Cerebellar cortex (tissue), 1 donor: ENCODE results near the gene UBALD1.

Experiments used
- DNase-seq: peaks from one replicate; pipeline ENCODE4 v3.0.0-alpha.2; 2015; ENCODE audit warnings: low spot score

UBALD1 gene

GRCh38 chr16:4614571-4615383 is at the start of gene UBALD1:
TSS of gene UBALD1 (minus strand) at chr16:4614888. CDS start at chr16:4614797, 91 bp downstream.
- DNase-seq, result peak; percentile 82

DNA sequence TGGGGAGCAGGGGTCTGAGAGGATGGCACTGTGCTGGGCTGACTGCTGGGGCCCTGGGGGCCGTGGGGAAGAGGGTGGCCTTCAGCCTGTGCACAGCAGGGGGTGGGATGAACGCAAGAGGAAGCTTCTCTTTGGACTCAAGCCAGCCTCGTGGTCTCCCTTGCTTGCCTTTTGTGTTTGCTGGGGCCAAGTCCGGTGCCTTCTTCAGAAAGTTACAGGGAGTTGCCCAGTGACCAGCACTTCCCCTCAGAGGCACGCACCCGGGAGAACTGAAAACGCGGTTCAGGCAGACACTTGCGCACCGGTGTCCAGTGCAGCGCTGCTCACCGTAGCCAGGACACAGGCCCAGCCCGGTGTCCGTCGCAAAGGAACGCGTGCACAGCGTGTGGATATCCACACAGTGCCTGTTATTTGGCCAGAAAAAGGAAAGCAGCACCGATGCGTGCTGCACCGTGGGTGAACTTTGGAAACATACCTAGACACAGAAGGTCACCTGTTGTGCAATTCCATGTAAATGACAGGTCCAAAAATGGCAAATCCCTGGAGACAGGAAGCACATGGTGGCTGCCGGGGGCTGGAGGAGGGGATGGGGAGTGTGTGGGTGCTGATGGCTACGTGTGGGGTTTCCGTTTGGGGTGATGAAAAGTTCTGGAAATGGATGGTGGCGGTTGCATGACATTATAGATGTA is 49.2 kb upstream of the UBALD1 start:
- DNase-seq, result no peak

GRCh38 chr16:4663465-4663776 is 48.7 kb upstream of the UBALD1 start:
- no peak for DNase-seq

GRCh38 chr16:4661661-4662060 is 47.0 kb upstream of the UBALD1 start:
- DNase-seq, result peak; percentile 82

GRCh38 chr16:4660454-4661007 is 45.8 kb upstream of the UBALD1 start:
- no peak for DNase-seq

GRCh38 chr16:4659363-4660353 is 45.0 kb upstream of the UBALD1 start:
- DNase-seq, result no peak

GRCh38 chr16:4656695-4657686 is 42.3 kb upstream of the UBALD1 start:
- no peak for DNase-seq

DNA sequence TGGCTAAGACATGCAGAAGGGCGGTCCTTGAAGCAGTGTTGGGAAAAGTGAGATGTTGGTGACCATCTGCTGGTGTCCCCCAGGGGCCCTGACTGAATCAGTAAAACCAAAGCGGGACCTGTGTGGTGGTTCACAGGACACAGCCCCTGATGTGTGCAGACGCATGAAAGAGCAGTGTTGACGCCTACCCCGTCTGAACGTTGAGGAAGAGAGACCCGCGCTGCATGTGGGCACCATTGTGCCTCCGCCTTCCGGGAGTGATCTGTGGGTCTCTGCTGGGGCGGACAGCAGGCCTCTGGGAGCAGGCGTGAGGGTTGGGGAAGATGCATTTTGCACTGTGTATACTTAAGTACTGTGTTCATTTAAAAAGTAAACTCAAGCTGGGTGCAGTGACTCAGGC is 41.5 kb upstream of the UBALD1 start:
- no peak for DNase-seq

GRCh38 chr16:4655801-4656200 is 41.1 kb upstream of the UBALD1 start:
- DNase-seq, result no peak

DNA sequence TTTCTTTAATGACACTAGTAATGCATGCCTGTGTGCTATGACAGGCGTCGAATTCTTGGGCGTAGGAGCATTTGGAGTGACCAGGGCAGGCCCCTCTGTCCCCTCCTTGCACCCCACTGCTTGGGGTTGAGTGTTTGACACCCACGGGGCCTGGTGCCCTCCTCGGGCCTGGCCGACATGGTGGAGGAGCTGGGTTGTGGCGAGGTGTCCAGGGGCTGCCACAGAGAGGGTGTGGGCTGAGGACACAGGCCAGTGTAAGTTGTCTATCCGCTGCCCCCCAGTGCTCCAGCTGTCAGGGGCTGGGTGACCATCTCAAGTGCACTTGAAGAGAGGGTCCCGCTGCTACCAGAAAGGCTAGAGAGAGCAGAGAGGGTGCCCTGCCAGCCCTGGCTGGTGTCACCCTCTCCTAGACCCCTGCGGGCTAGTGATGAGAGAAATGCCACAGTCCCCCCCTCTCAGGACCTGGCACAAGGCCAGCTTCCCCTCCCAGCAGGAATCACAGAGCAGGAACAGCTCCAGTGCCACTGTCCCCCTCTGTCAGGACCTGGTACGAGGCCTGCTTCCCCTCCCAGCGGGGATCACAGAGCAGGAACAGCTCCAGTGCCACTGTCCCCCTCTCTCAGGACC is 40.4 kb upstream of the UBALD1 start:
- no peak for DNase-seq

DNA sequence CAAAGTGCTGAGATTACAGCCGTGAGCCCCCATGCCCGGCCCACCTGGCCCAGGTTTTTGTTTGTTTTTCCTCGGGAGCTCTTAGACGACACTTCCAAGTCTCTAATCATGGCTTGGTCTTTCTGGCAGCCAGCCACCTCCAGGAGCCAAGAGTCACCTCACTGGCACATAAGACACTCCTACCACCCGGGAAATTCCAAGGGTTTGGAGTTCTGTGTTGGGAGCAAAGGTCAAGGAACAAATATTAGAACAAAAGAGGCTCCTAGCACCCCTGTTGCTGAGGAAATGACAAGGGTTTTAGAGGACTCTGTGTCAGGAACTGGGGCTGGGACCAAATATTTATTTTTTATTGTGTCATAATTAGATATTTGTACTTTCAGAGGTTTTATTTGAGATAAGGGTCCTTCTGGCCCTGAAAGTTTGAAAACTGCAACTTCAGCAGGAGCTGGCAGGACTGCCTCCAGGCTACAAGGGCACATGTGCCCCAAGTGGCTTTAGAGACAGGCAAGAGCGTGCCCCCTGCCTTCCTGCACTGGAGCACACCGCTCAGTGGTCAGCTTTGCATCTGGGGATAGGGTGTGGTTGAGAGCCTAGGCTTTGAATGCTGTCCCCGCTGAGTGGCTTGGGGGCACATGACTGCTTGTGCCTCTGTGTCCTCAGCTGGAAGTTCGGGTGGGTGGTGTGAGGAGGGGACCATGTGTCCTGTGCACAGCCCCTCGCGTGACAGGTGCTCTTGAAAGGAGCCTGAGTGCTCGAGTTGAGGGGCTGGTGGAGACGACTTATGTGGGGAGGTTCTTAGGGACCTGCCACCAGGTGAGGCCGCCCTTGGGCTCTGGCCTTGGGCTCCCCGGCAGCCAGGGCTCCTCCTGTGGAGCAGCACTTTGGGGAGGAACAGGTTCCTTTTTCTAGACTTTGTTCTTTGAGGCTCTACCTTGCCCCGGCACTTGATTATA is 39.6 kb upstream of the UBALD1 start:
- DNase-seq, result no peak

DNA sequence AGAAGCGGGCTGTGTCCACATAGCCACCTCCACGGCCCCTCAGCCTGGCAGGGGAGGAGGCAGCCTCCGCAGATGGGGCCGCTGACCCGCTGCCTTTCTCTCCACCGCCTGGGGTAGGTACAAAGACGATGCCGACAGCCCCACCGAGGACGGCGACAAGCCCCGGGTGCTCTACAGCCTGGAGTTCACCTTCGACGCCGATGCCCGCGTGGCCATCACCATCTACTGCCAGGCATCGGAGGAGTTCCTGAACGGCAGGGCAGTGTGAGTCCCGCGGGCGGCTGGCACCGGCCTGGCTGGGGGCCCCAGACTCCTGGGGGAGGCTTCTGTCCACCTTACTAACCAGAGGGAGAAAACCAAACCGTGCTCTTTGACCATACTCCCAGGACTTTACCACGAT is 37.9 kb upstream of the UBALD1 start:
- no peak for DNase-seq

DNA sequence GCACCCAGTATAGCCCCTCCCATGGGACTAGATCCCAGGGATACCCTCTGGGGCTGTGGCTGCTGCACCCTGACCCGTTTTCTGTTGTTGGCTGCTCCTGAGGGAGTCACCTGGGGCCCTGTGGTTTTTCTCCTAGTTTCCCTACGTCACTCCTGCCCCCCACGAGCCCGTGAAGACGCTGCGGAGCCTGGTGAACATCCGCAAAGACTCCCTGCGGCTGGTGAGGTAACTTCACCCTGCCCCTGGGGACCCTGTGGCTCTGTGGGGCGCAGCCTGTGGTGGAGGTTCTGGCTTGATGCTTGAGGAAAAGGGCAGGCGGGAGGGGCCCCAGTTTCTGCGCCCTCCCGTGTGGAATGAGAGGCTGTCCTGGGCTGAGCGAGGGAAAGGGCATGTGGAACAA is 37.1 kb upstream of the UBALD1 start:
- DNase-seq, result no peak

- peak; percentile 58 for DNase-seq
These were observed 35.9 kb upstream of the UBALD1 start for GRCh38 chr16:4650443-4651074.

GRCh38 chr16:4649744-4650442 is 35.2 kb upstream of the UBALD1 start:
- DNase-seq, result no peak

DNA sequence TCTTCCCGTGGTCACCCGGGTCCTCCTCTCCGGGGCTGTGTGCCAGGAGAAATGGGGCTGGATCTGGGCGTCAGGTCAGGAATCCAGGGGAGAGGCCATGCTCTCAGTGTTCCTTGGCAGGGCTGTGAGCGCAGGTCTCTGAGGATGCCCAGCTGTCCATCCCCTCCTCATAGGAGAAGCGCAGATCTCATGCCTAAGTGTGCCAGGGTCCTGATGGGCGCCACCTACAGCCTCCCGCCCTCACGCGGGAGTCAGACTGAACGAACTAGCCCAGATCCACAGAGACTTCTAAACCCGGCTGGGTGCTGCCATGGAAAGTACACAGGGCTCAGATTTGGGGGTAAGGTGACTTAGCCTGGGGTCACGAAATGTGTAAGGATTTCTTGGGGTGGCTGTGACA is 34.2 kb upstream of the UBALD1 start:
- no peak for DNase-seq

GRCh38 chr16:4647644-4647980 is 32.9 kb upstream of the UBALD1 start:
- no peak for DNase-seq
